ENCODE results near the gene HOXD12.

DNA sequence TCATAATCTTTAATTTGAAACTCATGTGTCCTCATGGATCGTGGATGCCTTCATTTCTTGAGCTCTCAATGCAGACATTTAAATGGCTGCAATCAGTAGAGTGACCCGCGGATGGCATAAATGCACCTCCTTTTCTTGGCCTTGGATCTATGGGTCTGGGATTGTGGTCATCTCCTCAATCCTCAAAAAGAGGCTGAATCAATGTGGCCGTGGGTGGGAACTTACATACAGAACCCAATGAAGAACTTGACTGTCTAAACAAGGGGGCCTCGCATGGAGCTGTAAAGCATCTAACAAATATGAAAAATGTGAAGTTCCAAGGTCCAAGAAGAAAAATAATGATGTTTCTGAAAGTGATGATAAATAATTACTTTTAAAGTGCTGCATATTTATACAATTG, 4.2 kb upstream of the HOXD12 start:
- TF ChIP-seq POLR2A (IDR thresholded peaks at IDR 0.05), result no peak
- TF ChIP-seq, protein P1, sequence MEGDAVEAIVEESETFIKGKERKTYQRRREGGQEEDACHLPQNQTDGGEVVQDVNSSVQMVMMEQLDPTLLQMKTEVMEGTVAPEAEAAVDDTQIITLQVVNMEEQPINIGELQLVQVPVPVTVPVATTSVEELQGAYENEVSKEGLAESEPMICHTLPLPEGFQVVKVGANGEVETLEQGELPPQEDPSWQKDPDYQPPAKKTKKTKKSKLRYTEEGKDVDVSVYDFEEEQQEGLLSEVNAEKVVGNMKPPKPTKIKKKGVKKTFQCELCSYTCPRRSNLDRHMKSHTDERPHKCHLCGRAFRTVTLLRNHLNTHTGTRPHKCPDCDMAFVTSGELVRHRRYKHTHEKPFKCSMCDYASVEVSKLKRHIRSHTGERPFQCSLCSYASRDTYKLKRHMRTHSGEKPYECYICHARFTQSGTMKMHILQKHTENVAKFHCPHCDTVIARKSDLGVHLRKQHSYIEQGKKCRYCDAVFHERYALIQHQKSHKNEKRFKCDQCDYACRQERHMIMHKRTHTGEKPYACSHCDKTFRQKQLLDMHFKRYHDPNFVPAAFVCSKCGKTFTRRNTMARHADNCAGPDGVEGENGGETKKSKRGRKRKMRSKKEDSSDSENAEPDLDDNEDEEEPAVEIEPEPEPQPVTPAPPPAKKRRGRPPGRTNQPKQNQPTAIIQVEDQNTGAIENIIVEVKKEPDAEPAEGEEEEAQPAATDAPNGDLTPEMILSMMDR (IDR thresholded peaks at IDR 0.05), result no peak

Measured in transverse colon (tissue), 3 donors.